Neural progenitor cell (in vitro differentiated cells): ENCODE results near the gene GNB2. TPM values are rescaled to one million over a fixed set of nuclear protein-coding genes. Genes with fewer than 3 reads are reported as not detected.

Source experiments
- DNase-seq: peaks from one replicate; pipeline ENCODE4 v3.0.0-alpha.2; 2016; ENCODE audit warnings: low spot score
- H2AFZ ChIP-seq: fragments of 200-600 bp; sonication (generic); replicated peaks from 2 replicates; pipeline ENCODE4 v1.6.1; 2016; ENCODE audit warnings: antibody characterized with exemption
- H3F3A ChIP-seq: fragments of 200-600 bp; sonication (generic); 2 replicates; pipeline ENCODE4 v1.6.1; 2016; ENCODE audit warnings: antibody characterized with exemption, low read depth
- H3K27ac ChIP-seq: fragments of 200-600 bp; sonication (generic); 2 replicates; pipeline ENCODE4 v1.5.1; 2016; ENCODE audit warnings: mild to moderate bottlenecking
- H3K27me3 ChIP-seq: fragments of 200-600 bp; sonication (generic); 2 replicates; pipeline ENCODE4 v1.6.1; 2016; ENCODE audit warnings: mild to moderate bottlenecking, moderate library complexity
- H3K36me3 ChIP-seq: fragments of 200-600 bp; sonication (generic); 2 replicates; pipeline ENCODE4 v1.5.1; 2016
- H3K4me1 ChIP-seq: fragments of 200-600 bp; sonication (generic); 2 replicates; pipeline ENCODE4 v1.6.1; 2016; ENCODE audit warnings: mixed run types
- H3K4me2 ChIP-seq: fragments of 200-600 bp; sonication (generic); 2 replicates; pipeline ENCODE4 v1.6.1; 2016
- H3K4me3 ChIP-seq: fragments of 200-600 bp; sonication (generic); 2 replicates; pipeline ENCODE4 v1.5.1; 2016
- H3K79me2 ChIP-seq: fragments of 200-600 bp; sonication (generic); 2 replicates; pipeline ENCODE4 v1.6.1; 2016; ENCODE audit warnings: low read depth
- H3K9ac ChIP-seq: fragments of 200-600 bp; sonication (generic); 2 replicates; pipeline ENCODE4 v1.6.1; 2016
- H3K9me3 ChIP-seq: fragments of 200-600 bp; sonication (generic); 2 replicates; pipeline ENCODE4 v1.5.1; 2016; ENCODE audit warnings: low read depth
- H4K20me1 ChIP-seq: fragments of 200-600 bp; sonication (generic); 2 replicates; pipeline ENCODE4 v1.6.1; 2016; ENCODE audit warnings: low read depth
- H3K27ac Mint-ChIP-seq: 3 replicates; pipeline ENCODE4 v1.8.0; 2021; ENCODE audit warnings: mixed read lengths
- H3K27me3 Mint-ChIP-seq: 2 replicates; pipeline ENCODE4 v1.8.0; 2022; ENCODE audit warnings: low read depth, mild to moderate bottlenecking, inconsistent platforms, moderate library complexity, mixed read lengths; ENCODE audit not compliant: insufficient read depth
- H3K36me3 Mint-ChIP-seq: 3 replicates; pipeline ENCODE4 v1.8.0; 2021; ENCODE audit warnings: mixed read lengths
- H3K4me1 Mint-ChIP-seq: 3 replicates; pipeline ENCODE4 v1.8.0; 2021; ENCODE audit warnings: mixed read lengths
- H3K4me3 Mint-ChIP-seq: 3 replicates; pipeline ENCODE4 v1.8.0; 2021; ENCODE audit warnings: mild to moderate bottlenecking, moderate library complexity, mixed read lengths
- H3K9me3 Mint-ChIP-seq: 3 replicates; pipeline ENCODE4 v1.8.0; 2020; ENCODE audit warnings: mixed read lengths
- CTCF ChIP-seq: fragments of 200-600 bp; sonication (generic); IDR thresholded peaks from 2 replicates; pipeline ENCODE4 v1.5.1; 2017; ENCODE audit warnings: antibody characterized with exemption, mild to moderate bottlenecking
- EZH2 ChIP-seq: fragments of 200-600 bp; sonication (generic); IDR thresholded peaks from 2 replicates; pipeline ENCODE4 v1.6.1; 2017; ENCODE audit warnings: antibody characterized with exemption, mild to moderate bottlenecking, moderate library complexity
- EZH2phosphoT487 ChIP-seq: fragments of 200-600 bp; sonication (generic); IDR thresholded peaks from 2 replicates; pipeline ENCODE4 v1.6.1; 2017; ENCODE audit warnings: antibody characterized with exemption
- total RNA-seq: library from RNA; depleted of rRNA; stranded (reverse); fragments of >200 nt; gene quantifications from 2 replicates; pipeline ENCODE4 v1.2.3, GENCODE V29; 2015; ENCODE audit warnings: low replicate concordance

Gene GNB2
- total RNA-seq, 1 donor from 2014 or later = 54.3 TPM

GRCh38 chr7:100671353-100672327, 1.9 kb upstream of the GNB2 start:
- Histone ChIP-seq H3K36me3 (no peaks in the 10 kb centered on the region), H4K20me1 (peaks cover 23% of the 10 kb centered on the region), H3K9ac (no peak overlapping the region), H3K27me3 (peaks cover 33% of the 10 kb centered on the region), H3K4me1 (no peaks in the 10 kb centered on the region), H3K27ac (no peak overlapping the region), H3K4me3 (no peak overlapping the region), H3F3A (peaks cover 7% of the 10 kb centered on the region), H3K79me2 (peaks cover 19% of the 10 kb centered on the region), H3K4me2 (no peak overlapping the region), H2AFZ (no peak overlapping the region), H3K9me3 (no peaks in the 10 kb centered on the region)
- TF ChIP-seq EZH2phosphoT487 = no peak
- TF ChIP-seq CTCF = no peak
- TF ChIP-seq EZH2 = no peak
- H3K4me1 Mint-ChIP-seq = peaks cover 4% of the 10 kb centered on the region
- H3K36me3 Mint-ChIP-seq = no peaks in the 10 kb centered on the region
- DNase-seq = no peak
- H3K27me3 Mint-ChIP-seq = peaks cover 12% of the 10 kb centered on the region
- H3K9me3 Mint-ChIP-seq = no peaks in the 10 kb centered on the region
- H3K4me3 Mint-ChIP-seq = no peak overlapping the region
- H3K27ac Mint-ChIP-seq = no peak overlapping the region

- H3K4me1 ChIP-seq = no peaks in the 10 kb centered on the region
- peaks cover 42% of the 10 kb centered on the region for H4K20me1 ChIP-seq
- H3K27ac ChIP-seq = no peak overlapping the region
- no peaks in the 10 kb centered on the region for H3K9me3 ChIP-seq
- H3K36me3 ChIP-seq = no peaks in the 10 kb centered on the region
- H3K4me3 Mint-ChIP-seq = peak overlapping the region; percentile 97
- H3K9ac ChIP-seq = peak overlapping the region; percentile 48
- peak overlapping the region; percentile 100 for H3K4me3 ChIP-seq
- peak overlapping the region; percentile 99 for H3K4me2 ChIP-seq
- peaks cover 6% of the 10 kb centered on the region for H3K27me3 Mint-ChIP-seq
- no peak for DNase-seq
- peaks cover 19% of the 10 kb centered on the region for H3K79me2 ChIP-seq
- peaks cover 21% of the 10 kb centered on the region for H3F3A ChIP-seq
- H3K9me3 Mint-ChIP-seq = no peaks in the 10 kb centered on the region
- H2AFZ ChIP-seq = peak overlapping the region; percentile 94
- peaks cover 6% of the 10 kb centered on the region for H3K36me3 Mint-ChIP-seq
- TF ChIP-seq CTCF (peak; percentile 16), EZH2phosphoT487 (no peak), EZH2 (no peak)
- H3K27me3 ChIP-seq = peaks cover 33% of the 10 kb centered on the region
- no peak overlapping the region for H3K27ac Mint-ChIP-seq
- peaks cover 6% of the 10 kb centered on the region for H3K4me1 Mint-ChIP-seq
These were observed 436 bp downstream of the GNB2 start for GRCh38 chr7:100673942-100674410.

GRCh38 chr7:100674411-100675104, 1.0 kb downstream of the GNB2 start:
- H3K4me3 ChIP-seq = peak overlapping the region; percentile 100

More at GRCh38 chr7:100674411-100675104, 1.0 kb downstream of the GNB2 start:
- Histone ChIP-seq H3K4me1 (no peaks in the 10 kb centered on the region), H3K27ac (no peak overlapping the region), H3F3A (peaks cover 27% of the 10 kb centered on the region), H3K36me3 (no peaks in the 10 kb centered on the region), H3K9ac (peak overlapping the region; percentile 48), H3K4me2 (peak overlapping the region; percentile 99), H4K20me1 (peaks cover 47% of the 10 kb centered on the region), H3K79me2 (peaks cover 19% of the 10 kb centered on the region), H3K27me3 (peaks cover 33% of the 10 kb centered on the region), H3K9me3 (no peaks in the 10 kb centered on the region), H2AFZ (peak overlapping the region; percentile 94)
- Mint-ChIP-seq H3K4me3 (peak overlapping the region; percentile 97), H3K4me1 (peaks cover 8% of the 10 kb centered on the region), H3K9me3 (no peaks in the 10 kb centered on the region), H3K36me3 (peaks cover 6% of the 10 kb centered on the region), H3K27ac (peak overlapping the region; percentile 60), H3K27me3 (peaks cover 6% of the 10 kb centered on the region)
- DNase-seq = peak; percentile 68
- TF ChIP-seq EZH2 = no peak
- TF ChIP-seq EZH2phosphoT487 = no peak
- TF ChIP-seq CTCF = no peak
